ENCODE measurements around the gene SNAP47.

DNA sequence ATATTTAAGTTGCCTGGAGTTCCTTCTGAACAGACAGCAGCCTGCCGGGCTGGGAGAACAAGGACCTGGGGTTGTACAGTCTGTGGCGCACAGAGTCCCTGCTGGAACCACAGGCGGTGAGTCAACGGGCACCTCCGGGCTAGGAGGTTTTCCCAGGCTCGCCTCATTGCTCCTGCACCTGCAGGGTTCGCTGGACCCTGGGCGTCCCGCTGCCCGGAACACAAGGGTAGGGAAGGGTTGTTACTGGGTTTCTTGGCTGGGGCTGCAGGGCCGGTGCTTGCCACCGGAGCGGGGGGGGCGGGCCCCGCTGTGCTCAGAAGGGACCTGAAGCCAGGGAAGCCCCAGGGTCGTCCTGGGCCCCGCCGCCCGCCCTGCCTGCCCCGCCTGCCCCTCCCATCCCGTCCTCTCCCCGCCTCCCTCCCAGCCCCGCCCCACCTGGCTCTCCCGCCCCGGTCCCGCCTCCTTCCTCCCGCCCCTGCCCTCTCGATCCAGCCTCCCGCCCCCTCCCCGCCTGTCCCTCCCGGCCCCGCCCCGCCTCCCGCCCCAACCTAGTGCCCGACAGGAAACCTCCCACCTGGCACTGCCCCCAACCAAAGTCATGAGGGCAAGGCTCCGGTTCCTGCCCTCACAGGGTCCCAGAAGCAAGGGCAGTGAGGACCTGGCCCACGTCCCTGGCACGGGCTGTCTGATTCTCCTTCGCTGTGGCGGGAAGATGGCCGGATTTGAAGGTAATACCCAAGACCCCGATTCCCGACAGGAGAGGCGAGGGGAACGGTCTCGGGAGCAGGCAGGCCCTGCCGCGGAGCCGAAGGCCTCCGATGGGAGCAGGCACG, 7.0 kb upstream of the SNAP47 start:
- TF ChIP-seq, protein P1, sequence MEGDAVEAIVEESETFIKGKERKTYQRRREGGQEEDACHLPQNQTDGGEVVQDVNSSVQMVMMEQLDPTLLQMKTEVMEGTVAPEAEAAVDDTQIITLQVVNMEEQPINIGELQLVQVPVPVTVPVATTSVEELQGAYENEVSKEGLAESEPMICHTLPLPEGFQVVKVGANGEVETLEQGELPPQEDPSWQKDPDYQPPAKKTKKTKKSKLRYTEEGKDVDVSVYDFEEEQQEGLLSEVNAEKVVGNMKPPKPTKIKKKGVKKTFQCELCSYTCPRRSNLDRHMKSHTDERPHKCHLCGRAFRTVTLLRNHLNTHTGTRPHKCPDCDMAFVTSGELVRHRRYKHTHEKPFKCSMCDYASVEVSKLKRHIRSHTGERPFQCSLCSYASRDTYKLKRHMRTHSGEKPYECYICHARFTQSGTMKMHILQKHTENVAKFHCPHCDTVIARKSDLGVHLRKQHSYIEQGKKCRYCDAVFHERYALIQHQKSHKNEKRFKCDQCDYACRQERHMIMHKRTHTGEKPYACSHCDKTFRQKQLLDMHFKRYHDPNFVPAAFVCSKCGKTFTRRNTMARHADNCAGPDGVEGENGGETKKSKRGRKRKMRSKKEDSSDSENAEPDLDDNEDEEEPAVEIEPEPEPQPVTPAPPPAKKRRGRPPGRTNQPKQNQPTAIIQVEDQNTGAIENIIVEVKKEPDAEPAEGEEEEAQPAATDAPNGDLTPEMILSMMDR (IDR thresholded peaks at IDR 0.05; ENCODE audit: low read length) = no peak
- TF ChIP-seq EZH2 (optimal IDR thresholded peaks at IDR 0.05; ENCODE audit: low read depth, low read length) = no peak

All from MM.1S (cell line).